Measurements from ENCODE around the gene FHOD1. TPM values are rescaled to one million over a fixed set of nuclear protein-coding genes. Genes with fewer than 3 reads are reported as not detected.

The FHOD1 gene
- total and polyA plus RNA-seq, 2 of the 13 experiments (the other 11 are each of a cell fraction or from before 2014, with no cell fraction given) = 20.0 to 20.8 TPM

DNA sequence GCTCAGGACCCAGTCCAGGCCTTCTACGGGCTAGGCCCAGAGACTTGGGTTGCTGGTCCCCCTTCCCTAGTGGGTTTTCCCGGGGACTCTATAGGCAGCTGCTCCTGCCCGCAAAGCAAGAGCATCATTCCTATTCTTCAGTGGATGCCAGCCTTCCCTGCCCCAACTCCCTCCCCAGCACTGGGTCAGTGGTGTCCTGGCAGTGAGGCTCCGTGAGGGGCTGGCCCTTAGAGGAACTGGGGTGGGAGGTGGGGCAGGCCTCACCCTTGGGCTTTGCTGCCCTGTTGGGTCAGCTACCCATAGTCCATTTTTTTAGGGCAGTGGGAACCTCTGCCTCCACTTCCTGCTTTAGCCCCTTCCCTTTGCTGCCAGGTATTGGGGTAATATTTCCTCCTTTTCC lies 24.2 kb upstream of the FHOD1 start:
- no peaks in the 10 kb centered on the region; the same call in 1 of the 2 replicates for H4K20me1 ChIP-seq (ENCODE audit: insufficient read depth, low read length)
- H3K9ac ChIP-seq (ENCODE audit: insufficient read depth, low read depth, low read length) = no peak overlapping the region
- H3K27ac ChIP-seq (ENCODE audit: extremely low read length, insufficient read depth, low read length) = no peak overlapping the region
- intact Hi-C loops (cut with micrococcal nuclease; ENCODE audit: unreplicated experiment) (no loop called here), in situ Hi-C loops (cut with HindIII; ENCODE audit: extremely low pct_ligation_motif_present, low pct_unique_long_range_greater_than_20kb) (no loop called here)
- H3K79me2 ChIP-seq (ENCODE audit: insufficient read depth, low read length) = no peaks in the 10 kb centered on the region
- no peaks in the 10 kb centered on the region for H3K4me1 ChIP-seq (ENCODE audit: insufficient read depth, low read length)
- CTCF ChIA-PET (ENCODE audit: low intra/inter-chr PET ratio, low total read pairs) = no interaction called here
- DNase-seq (ENCODE audit: low spot score) = no peak
- FAIRE-seq = no peak
- no peak overlapping the region for H3K4me3 ChIP-seq (replicated peaks in 1 of 3; ENCODE audit: insufficient read depth in 1 of 3, low read depth in 2 of 3, low read length in 3 of 3)
- POLR2A ChIA-PET = interaction anchor here (1.0 to 2.6 kb wide), 3 partner anchors 11 to 61 kb away, joined by 3 to 13 read pairs (median 3); partner anchors contain the start of genes FHOD1 and SLC9A5
- WGBS (ENCODE audit: low lambda C conversion rate) = 67% methylated on average over 4 of the region's 4 CpGs
- ATAC-seq = peak; percentile 26
- no TSS peak for BruUV-seq (replicated peaks)
- H3K4me2 ChIP-seq (ENCODE audit: low read depth, low read length) = no peak overlapping the region
- peaks cover 0 to 2% of the 10 kb centered on the region in 2 experiments; a peak in 1 of 5 replicates for H3K27me3 ChIP-seq (ENCODE audit: control insufficient read depth in 1 of 2, insufficient read depth in 2 of 2, low read length in 2 of 2)
- H2AFZ ChIP-seq (ENCODE audit: low read length) = no peak overlapping the region
- H3K36me3 ChIP-seq (replicated peaks in 1 of 2; ENCODE audit: control insufficient read depth in 1 of 2, insufficient read depth in 2 of 2, low read length in 2 of 2) = peaks cover 1 to 6% of the 10 kb centered on the region in 2 experiments; a peak in 2 of 5 replicates
- H3K9me3 ChIP-seq (ENCODE audit: low read length) = no peaks in the 10 kb centered on the region
- TF ChIP-seq KLF12 (CRISPR knock-in tag; IDR thresholded peaks at IDR 0.05; ENCODE audit: borderline replicate concordance) (no peak), KMT2B (CRISPR knock-in tag; IDR thresholded peaks at IDR 0.05) (no peak), FLYWCH1 (CRISPR knock-in tag; IDR thresholded peaks at IDR 0.05) (no peak), HOXA7 (CRISPR knock-in tag; IDR thresholded peaks at IDR 0.05) (no peak), TFE3 (CRISPR knock-in tag; IDR thresholded peaks at IDR 0.05) (no peak), ZFY (CRISPR knock-in tag; IDR thresholded peaks at IDR 0.05) (0 out of 2 replicates have a peak, but pooled peaks have one; percentile 26), ATF2 (CRISPR knock-in tag; IDR thresholded peaks at IDR 0.05) (no peak), ZNF280B (CRISPR knock-in tag; IDR thresholded peaks at IDR 0.05; ENCODE audit: borderline replicate concordance) (no peak), KDM2A (CRISPR knock-in tag; IDR thresholded peaks at IDR 0.05; ENCODE audit: borderline replicate concordance, low read depth) (peak; percentile 17; the same call in 1 of the 2 replicates), PCBP1 (IDR thresholded peaks at IDR 0.05; ENCODE audit: borderline replicate concordance, low read depth, low read length) (no peak), CEBPZ (IDR thresholded peaks at IDR 0.05; ENCODE audit: low read length) (no peak)
- TF ChIP-seq, protein P1, sequence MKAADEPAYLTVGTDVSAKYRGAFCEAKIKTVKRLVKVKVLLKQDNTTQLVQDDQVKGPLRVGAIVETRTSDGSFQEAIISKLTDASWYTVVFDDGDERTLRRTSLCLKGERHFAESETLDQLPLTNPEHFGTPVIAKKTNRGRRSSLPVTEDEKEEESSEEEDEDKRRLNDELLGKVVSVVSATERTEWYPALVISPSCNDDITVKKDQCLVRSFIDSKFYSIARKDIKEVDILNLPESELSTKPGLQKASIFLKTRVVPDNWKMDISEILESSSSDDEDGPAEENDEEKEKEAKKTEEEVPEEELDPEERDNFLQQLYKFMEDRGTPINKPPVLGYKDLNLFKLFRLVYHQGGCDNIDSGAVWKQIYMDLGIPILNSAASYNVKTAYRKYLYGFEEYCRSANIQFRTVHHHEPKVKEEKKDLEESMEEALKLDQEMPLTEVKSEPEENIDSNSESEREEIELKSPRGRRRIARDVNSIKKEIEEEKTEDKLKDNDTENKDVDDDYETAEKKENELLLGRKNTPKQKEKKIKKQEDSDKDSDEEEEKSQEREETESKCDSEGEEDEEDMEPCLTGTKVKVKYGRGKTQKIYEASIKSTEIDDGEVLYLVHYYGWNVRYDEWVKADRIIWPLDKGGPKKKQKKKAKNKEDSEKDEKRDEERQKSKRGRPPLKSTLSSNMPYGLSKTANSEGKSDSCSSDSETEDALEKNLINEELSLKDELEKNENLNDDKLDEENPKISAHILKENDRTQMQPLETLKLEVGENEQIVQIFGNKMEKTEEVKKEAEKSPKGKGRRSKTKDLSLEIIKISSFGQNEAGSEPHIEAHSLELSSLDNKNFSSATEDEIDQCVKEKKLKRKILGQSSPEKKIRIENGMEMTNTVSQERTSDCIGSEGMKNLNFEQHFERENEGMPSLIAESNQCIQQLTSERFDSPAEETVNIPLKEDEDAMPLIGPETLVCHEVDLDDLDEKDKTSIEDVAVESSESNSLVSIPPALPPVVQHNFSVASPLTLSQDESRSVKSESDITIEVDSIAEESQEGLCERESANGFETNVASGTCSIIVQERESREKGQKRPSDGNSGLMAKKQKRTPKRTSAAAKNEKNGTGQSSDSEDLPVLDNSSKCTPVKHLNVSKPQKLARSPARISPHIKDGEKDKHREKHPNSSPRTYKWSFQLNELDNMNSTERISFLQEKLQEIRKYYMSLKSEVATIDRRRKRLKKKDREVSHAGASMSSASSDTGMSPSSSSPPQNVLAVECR (CRISPR knock-in tag; IDR thresholded peaks at IDR 0.05; ENCODE audit: borderline replicate concordance) = no peak
